ENCODE data around the gene FSTL5.
A peak's percentile ranks its signal among the peaks of the same experiment; 100 is the strongest.

Gene FSTL5

DNA sequence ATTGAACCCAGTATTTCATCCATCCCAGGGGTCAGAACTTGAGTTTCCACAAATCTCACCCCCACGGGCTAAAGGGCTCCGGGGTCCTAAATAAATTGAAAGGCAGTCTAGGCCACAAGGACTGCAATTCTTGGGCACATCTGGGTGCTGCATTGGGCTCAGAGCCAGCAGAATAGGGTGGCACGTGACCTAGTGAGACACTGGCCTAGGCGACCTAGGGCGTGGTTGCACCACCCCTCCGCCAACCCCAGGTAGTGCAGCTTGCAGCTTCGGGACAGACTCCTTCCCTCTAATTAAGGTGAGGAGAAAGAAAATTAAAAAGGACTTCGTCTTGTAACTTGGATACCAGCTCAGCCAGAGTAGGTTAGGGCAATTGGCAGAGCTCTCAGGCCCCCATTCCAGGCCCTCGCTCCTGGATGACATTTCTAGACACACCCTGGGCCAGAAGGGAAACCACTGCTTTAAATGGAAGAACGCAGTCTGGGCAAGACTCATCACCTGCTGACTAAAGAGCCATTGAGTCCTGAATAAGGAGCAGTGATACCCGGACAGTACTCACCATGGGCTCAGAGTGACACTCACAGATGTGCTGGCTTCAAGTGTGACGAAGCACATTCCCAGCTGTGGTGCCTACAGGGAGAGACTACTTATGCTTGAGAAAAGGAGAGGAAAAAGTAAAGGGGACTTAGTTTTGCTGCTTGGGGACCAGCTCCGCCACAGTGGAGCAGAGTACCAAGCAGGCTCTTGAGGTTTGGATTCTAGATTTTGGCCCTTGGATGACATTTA, 735.4 kb downstream of the FSTL5 start:
- Histone ChIP-seq H4K91ac (ENCODE audit: low read length) (no peak overlapping the region), H2BK15ac (ENCODE audit: low read depth, poor library complexity, severe bottlenecking) (no peak overlapping the region), H3K27ac (ENCODE audit: low read length, poor library complexity, severe bottlenecking) (no peak overlapping the region), H2BK5ac (ENCODE audit: low read depth, low read length, poor library complexity, severe bottlenecking) (no peak overlapping the region), H3K18ac (ENCODE audit: low read depth in 1 of 2, low read length in 2 of 2) (no peak overlapping the region), H3K4me2 (ENCODE audit: low read length, poor library complexity, severe bottlenecking) (no peak overlapping the region), H3K36me3 (ENCODE audit: control insufficient read depth in 1 of 2, insufficient read depth in 2 of 2, low read depth in 1 of 2, low read length in 2 of 2) (no peaks in the 10 kb centered on the region), H4K8ac (ENCODE audit: low read length) (peak overlapping the region; percentile 24), H3K9ac (ENCODE audit: low read length) (no peak overlapping the region), H2AFZ (ENCODE audit: low read depth, low read length) (no peak overlapping the region), H3K27me3 (ENCODE audit: control insufficient read depth in 1 of 2, insufficient read depth in 1 of 2, low read length in 2 of 2) (no peaks in the 10 kb centered on the region), H3K14ac (ENCODE audit: low read length in 2 of 2) (no peak overlapping the region), H3K9me3 (ENCODE audit: control insufficient read depth, low read length) (peaks cover 5% of the 10 kb centered on the region), H3K4ac (ENCODE audit: low read depth in 1 of 2, low read length in 2 of 2) (no peak overlapping the region), H2BK12ac (ENCODE audit: low read length in 2 of 2) (no peak overlapping the region), H3K23ac (ENCODE audit: low read length in 2 of 2) (no peak overlapping the region), H3K4me3 (ENCODE audit: insufficient read depth in 1 of 2, low read depth in 1 of 2, low read length in 2 of 2) (no peak overlapping the region), H3K79me1 (replicated peaks; ENCODE audit: low read length, poor library complexity, severe bottlenecking) (no peaks in the 10 kb centered on the region), H2BK120ac (ENCODE audit: low read depth, low read length) (no peak overlapping the region), H3K4me1 (ENCODE audit: control insufficient read depth, insufficient read depth, low read depth, low read length) (no peaks in the 10 kb centered on the region), H2AK5ac (ENCODE audit: low read length, severe bottlenecking) (no peak overlapping the region)
- WGBS, result 94% methylated on average over 13 of the region's 13 CpGs
- DNase-seq, result no peak

DNA sequence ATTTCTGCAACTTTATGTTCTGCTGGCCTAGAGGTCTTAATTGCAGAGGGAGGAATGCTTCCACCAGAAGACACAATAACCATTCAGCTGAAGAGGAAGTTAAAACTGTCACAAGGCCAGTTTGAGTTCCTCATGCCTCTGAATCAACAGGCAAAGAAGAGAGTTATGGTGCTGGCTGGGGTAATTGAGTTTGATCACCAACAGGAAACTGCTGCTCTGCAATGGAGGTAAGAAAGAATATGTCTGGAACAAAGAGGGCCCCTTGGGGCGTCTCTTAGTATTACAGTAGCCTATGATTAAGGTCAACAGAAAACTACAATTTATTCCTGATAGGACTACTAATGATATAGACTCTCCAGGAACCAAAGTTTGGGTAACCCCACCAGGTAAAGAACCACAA, 744.0 kb downstream of the FSTL5 start:
- peak; percentile 31 for DNase-seq
- Histone ChIP-seq H3K4me2 (ENCODE audit: low read length, poor library complexity, severe bottlenecking) (no peak overlapping the region), H2AFZ (ENCODE audit: low read depth, low read length) (no peak overlapping the region), H3K36me3 (ENCODE audit: control insufficient read depth in 1 of 2, insufficient read depth in 2 of 2, low read depth in 1 of 2, low read length in 2 of 2) (no peaks in the 10 kb centered on the region), H4K91ac (ENCODE audit: low read length) (no peak overlapping the region), H3K14ac (ENCODE audit: low read length in 2 of 2) (no peak overlapping the region), H2BK15ac (ENCODE audit: low read depth, poor library complexity, severe bottlenecking) (no peak overlapping the region), H3K9ac (ENCODE audit: low read length) (no peak overlapping the region), H3K9me3 (ENCODE audit: control insufficient read depth, low read length) (no peaks in the 10 kb centered on the region), H3K4me1 (ENCODE audit: control insufficient read depth, insufficient read depth, low read depth, low read length) (no peaks in the 10 kb centered on the region), H3K18ac (ENCODE audit: low read depth in 1 of 2, low read length in 2 of 2) (no peak overlapping the region), H4K8ac (ENCODE audit: low read length) (no peak overlapping the region), H3K79me1 (replicated peaks; ENCODE audit: low read length, poor library complexity, severe bottlenecking) (no peaks in the 10 kb centered on the region), H3K23ac (ENCODE audit: low read length in 2 of 2) (no peak overlapping the region), H3K4me3 (ENCODE audit: insufficient read depth in 1 of 2, low read depth in 1 of 2, low read length in 2 of 2) (no peak overlapping the region), H2BK5ac (ENCODE audit: low read depth, low read length, poor library complexity, severe bottlenecking) (no peak overlapping the region), H2BK12ac (ENCODE audit: low read length in 2 of 2) (no peak overlapping the region), H2AK5ac (ENCODE audit: low read length, severe bottlenecking) (no peak overlapping the region), H3K27me3 (ENCODE audit: control insufficient read depth in 1 of 2, insufficient read depth in 1 of 2, low read length in 2 of 2) (no peaks in the 10 kb centered on the region), H2BK120ac (ENCODE audit: low read depth, low read length) (no peak overlapping the region), H3K4ac (ENCODE audit: low read depth in 1 of 2, low read length in 2 of 2) (no peak overlapping the region), H3K27ac (ENCODE audit: low read length, poor library complexity, severe bottlenecking) (no peak overlapping the region)
- no CpG with 5 or more reads among the region's 1 CpG for WGBS

DNA sequence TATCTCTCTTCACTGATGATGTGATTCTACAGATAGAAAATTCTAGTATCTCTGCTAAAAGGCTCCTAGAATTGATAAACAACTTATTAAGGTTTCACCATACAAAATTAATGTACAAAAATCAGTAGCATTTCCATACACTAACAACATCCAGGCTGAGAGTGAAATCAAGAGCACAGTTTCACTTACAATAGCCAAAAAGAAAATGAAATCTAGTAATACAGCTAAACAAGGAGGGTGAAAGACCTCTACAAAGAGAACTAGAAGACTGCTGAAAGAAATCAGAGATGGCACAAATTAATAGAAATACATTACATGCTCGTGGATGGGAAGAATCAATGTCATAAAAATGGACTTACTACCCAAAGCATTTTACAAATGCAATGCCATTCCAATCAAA, 751.9 kb downstream of the FSTL5 start:
- H3K4ac ChIP-seq (ENCODE audit: low read depth in 1 of 2, low read length in 2 of 2), result no peak overlapping the region
- H4K91ac ChIP-seq (ENCODE audit: low read length), result no peak overlapping the region
- H3K18ac ChIP-seq (ENCODE audit: low read depth in 1 of 2, low read length in 2 of 2), result no peak overlapping the region
- H4K8ac ChIP-seq (ENCODE audit: low read length), result no peak overlapping the region
- no peak overlapping the region for H3K4me3 ChIP-seq (ENCODE audit: insufficient read depth in 1 of 2, low read depth in 1 of 2, low read length in 2 of 2)
- no peaks in the 10 kb centered on the region for H3K79me1 ChIP-seq (replicated peaks; ENCODE audit: low read length, poor library complexity, severe bottlenecking)
- no peak overlapping the region for H3K14ac ChIP-seq (ENCODE audit: low read length in 2 of 2)
- no peaks in the 10 kb centered on the region for H3K36me3 ChIP-seq (ENCODE audit: control insufficient read depth in 1 of 2, insufficient read depth in 2 of 2, low read depth in 1 of 2, low read length in 2 of 2)
- no peak for DNase-seq
- no peak overlapping the region for H3K4me2 ChIP-seq (ENCODE audit: low read length, poor library complexity, severe bottlenecking)
- no peak overlapping the region for H3K23ac ChIP-seq (ENCODE audit: low read length in 2 of 2)
- H2BK120ac ChIP-seq (ENCODE audit: low read depth, low read length), result no peak overlapping the region
- WGBS, result 75% methylated on average over 1 of the region's 1 CpG
- H3K27ac ChIP-seq (ENCODE audit: low read length, poor library complexity, severe bottlenecking), result no peak overlapping the region
- H2AK5ac ChIP-seq (ENCODE audit: low read length, severe bottlenecking), result no peak overlapping the region
- no peaks in the 10 kb centered on the region for H3K4me1 ChIP-seq (ENCODE audit: control insufficient read depth, insufficient read depth, low read depth, low read length)
- H2BK15ac ChIP-seq (ENCODE audit: low read depth, poor library complexity, severe bottlenecking), result no peak overlapping the region
- H3K9ac ChIP-seq (ENCODE audit: low read length), result no peak overlapping the region
- no peak overlapping the region for H2BK12ac ChIP-seq (ENCODE audit: low read length in 2 of 2)
- H2AFZ ChIP-seq (ENCODE audit: low read depth, low read length), result no peak overlapping the region
- H3K9me3 ChIP-seq (ENCODE audit: control insufficient read depth, low read length), result peaks cover 13% of the 10 kb centered on the region
- H2BK5ac ChIP-seq (ENCODE audit: low read depth, low read length, poor library complexity, severe bottlenecking), result no peak overlapping the region
- H3K27me3 ChIP-seq (ENCODE audit: control insufficient read depth in 1 of 2, insufficient read depth in 1 of 2, low read length in 2 of 2), result no peaks in the 10 kb centered on the region

DNA sequence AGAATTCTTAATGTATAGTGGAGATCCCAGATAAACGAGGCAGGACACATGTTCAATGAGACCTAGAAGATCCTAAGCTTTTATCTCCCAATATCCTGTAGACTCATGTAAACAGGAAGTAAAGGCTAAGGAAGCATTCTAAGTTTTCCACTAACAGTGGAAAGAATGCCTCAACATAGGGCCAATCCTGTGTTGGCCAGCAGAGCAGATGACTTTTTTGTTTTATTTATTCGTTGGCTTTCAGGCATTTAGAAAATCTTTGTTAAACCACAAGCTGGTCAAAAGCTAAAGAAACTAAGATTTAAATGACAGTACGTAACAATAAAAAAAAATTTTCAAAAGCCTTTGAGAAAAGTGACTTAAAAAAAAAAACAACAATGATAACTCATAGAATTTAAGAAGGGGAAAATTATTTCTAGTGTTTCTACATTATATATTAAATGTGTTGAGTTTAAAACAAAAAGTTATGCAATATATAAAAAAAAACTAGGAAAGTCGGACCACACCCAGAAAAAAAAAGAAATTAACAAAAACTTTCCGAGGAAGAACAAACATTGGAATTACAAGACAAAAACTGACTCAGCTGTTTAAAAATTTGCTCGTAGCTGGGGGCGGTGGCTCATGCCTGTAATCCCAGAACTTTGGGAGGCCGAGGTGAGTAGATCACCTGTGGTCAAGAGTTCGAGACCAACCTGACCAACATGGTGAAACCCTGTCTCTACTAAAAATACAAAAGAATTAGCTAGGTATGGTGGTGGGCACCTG, 759.3 kb downstream of the FSTL5 start:
- Histone ChIP-seq H3K18ac (ENCODE audit: low read depth in 1 of 2, low read length in 2 of 2) (no peak overlapping the region), H3K4ac (ENCODE audit: low read depth in 1 of 2, low read length in 2 of 2) (no peak overlapping the region), H4K91ac (ENCODE audit: low read length) (no peak overlapping the region), H3K9ac (ENCODE audit: low read length) (no peak overlapping the region), H3K79me1 (replicated peaks; ENCODE audit: low read length, poor library complexity, severe bottlenecking) (no peaks in the 10 kb centered on the region), H3K4me2 (ENCODE audit: low read length, poor library complexity, severe bottlenecking) (no peak overlapping the region), H3K27me3 (ENCODE audit: control insufficient read depth in 1 of 2, insufficient read depth in 1 of 2, low read length in 2 of 2) (no peaks in the 10 kb centered on the region), H2AK5ac (ENCODE audit: low read length, severe bottlenecking) (no peak overlapping the region), H3K14ac (ENCODE audit: low read length in 2 of 2) (no peak overlapping the region), H3K4me1 (ENCODE audit: control insufficient read depth, insufficient read depth, low read depth, low read length) (no peaks in the 10 kb centered on the region), H2BK5ac (ENCODE audit: low read depth, low read length, poor library complexity, severe bottlenecking) (no peak overlapping the region), H3K4me3 (ENCODE audit: insufficient read depth in 1 of 2, low read depth in 1 of 2, low read length in 2 of 2) (no peak overlapping the region), H2AFZ (ENCODE audit: low read depth, low read length) (no peak overlapping the region), H4K8ac (ENCODE audit: low read length) (peak overlapping the region; percentile 76), H3K9me3 (ENCODE audit: control insufficient read depth, low read length) (peaks cover 28% of the 10 kb centered on the region), H2BK120ac (ENCODE audit: low read depth, low read length) (no peak overlapping the region), H3K36me3 (ENCODE audit: control insufficient read depth in 1 of 2, insufficient read depth in 2 of 2, low read depth in 1 of 2, low read length in 2 of 2) (no peaks in the 10 kb centered on the region), H3K23ac (ENCODE audit: low read length in 2 of 2) (no peak overlapping the region), H2BK12ac (ENCODE audit: low read length in 2 of 2) (no peak overlapping the region), H2BK15ac (ENCODE audit: low read depth, poor library complexity, severe bottlenecking) (no peak overlapping the region), H3K27ac (ENCODE audit: low read length, poor library complexity, severe bottlenecking) (no peak overlapping the region)
- WGBS, result 48% methylated on average over 6 of the region's 9 CpGs
- peak; percentile 94 for DNase-seq
